A673 (cell line): ENCODE measurements around the gene BTRC. TPM values are rescaled to one million over a fixed set of nuclear protein-coding genes. Genes with fewer than 3 reads are reported as not detected.

Experiments
- BruUV-seq: library from RNA; stranded (reverse); fragments of 400-500 nt; replicated peaks from 2 replicates; lab custom pipeline; 2021; lab: Mats Ljungman, UMichigan
- CTCF ChIA-PET: fragments of 300-600 bp; sonication (Branson Sonifier 250); formaldehyde crosslinking; loops from one replicate; lab custom pipeline; 2022; ENCODE audit warnings: antibody characterized with exemption; lab: Charles Lee
- POLR2A ChIA-PET: fragments of 300-600 bp; sonication (Branson Sonifier 250); formaldehyde crosslinking; loops from one replicate; lab custom pipeline; 2022; ENCODE audit warnings: antibody characterized with exemption; ENCODE audit not compliant: low non-redundant PET; lab: Charles Lee
- DNase-seq: peaks from one replicate; pipeline ENCODE4 v3.0.0-alpha.2; 2015; ENCODE audit warnings: low spot score
- H3K27ac ChIP-seq: fragments of 200-600 bp; sonication (generic); 2 replicates; pipeline ENCODE4 v1.5.1; 2016; ENCODE audit warnings: mixed run types, low read depth, mild to moderate bottlenecking, mixed read lengths, antibody characterized with exemption, low read length; ENCODE audit not compliant: poor library complexity, severe bottlenecking
- H3K27me3 ChIP-seq: fragments of 200-600 bp; sonication (generic); replicated peaks from 2 replicates; pipeline ENCODE4 v1.6.1; 2017; ENCODE audit warnings: mixed run types, low read depth, mild to moderate bottlenecking, mixed read lengths, antibody characterized with exemption, low read length; ENCODE audit not compliant: insufficient read depth, poor library complexity
- H3K36me3 ChIP-seq: fragments of 200-600 bp; sonication (generic); 2 replicates; pipeline ENCODE4 v1.6.1; 2016; ENCODE audit warnings: mixed run types, mild to moderate bottlenecking, mixed read lengths, antibody characterized with exemption, low read length; ENCODE audit not compliant: insufficient read depth, poor library complexity, severe bottlenecking
- H3K4me1 ChIP-seq: fragments of 200-600 bp; sonication (generic); 2 replicates; pipeline ENCODE4 v1.6.1; 2017; ENCODE audit warnings: mixed run types, mild to moderate bottlenecking, mixed read lengths, antibody characterized with exemption, low read length; ENCODE audit not compliant: insufficient read depth, poor library complexity, severe bottlenecking
- H3K4me3 ChIP-seq: fragments of 200-600 bp; sonication (generic); 2 replicates; pipeline ENCODE4 v1.5.1; 2016; ENCODE audit warnings: low read depth, mixed run types, mild to moderate bottlenecking, mixed read lengths, low read length; ENCODE audit not compliant: poor library complexity, severe bottlenecking
- H3K9me3 ChIP-seq: fragments of 200-600 bp; sonication (generic); 2 replicates; pipeline ENCODE4 v1.6.1; 2016; ENCODE audit warnings: mixed run types, low read depth, mild to moderate bottlenecking, mixed read lengths, antibody characterized with exemption, low read length; ENCODE audit not compliant: poor library complexity, severe bottlenecking
- EZH2 ChIP-seq: fragments of 200-600 bp; sonication (generic); IDR thresholded peaks from 2 replicates; pipeline ENCODE4 v1.6.1; 2017; ENCODE audit warnings: borderline replicate concordance, low read depth, mild to moderate bottlenecking, mixed read lengths, antibody characterized with exemption, low read length; ENCODE audit not compliant: poor library complexity, severe bottlenecking
- intact Hi-C: fragments of 100-400 bp; cut with micrococcal nuclease; formaldehyde crosslinking; loops from one replicate; pipeline ENCODE4 v1.10.0; 2022; ENCODE audit not compliant: unreplicated experiment
- total RNA-seq: library from RNA; stranded (reverse); gene quantifications from 2 replicates; pipeline ENCODE4 v1.2.3, GENCODE V29; 2021
- TF ChIP-seq, protein P1 (sequence below): fragments of 300-800, 200-600 bp; sonication (generic); conservative IDR thresholded peaks from 2 replicates; pipeline ENCODE4 v1.5.1; 2017; ENCODE audit warnings: low read depth, mild to moderate bottlenecking, antibody characterized with exemption, low read length, moderate library complexity, mixed read lengths

The BTRC gene
- total RNA-seq, 1 experiment from 2014 or later, result 22.6 TPM

DNA sequence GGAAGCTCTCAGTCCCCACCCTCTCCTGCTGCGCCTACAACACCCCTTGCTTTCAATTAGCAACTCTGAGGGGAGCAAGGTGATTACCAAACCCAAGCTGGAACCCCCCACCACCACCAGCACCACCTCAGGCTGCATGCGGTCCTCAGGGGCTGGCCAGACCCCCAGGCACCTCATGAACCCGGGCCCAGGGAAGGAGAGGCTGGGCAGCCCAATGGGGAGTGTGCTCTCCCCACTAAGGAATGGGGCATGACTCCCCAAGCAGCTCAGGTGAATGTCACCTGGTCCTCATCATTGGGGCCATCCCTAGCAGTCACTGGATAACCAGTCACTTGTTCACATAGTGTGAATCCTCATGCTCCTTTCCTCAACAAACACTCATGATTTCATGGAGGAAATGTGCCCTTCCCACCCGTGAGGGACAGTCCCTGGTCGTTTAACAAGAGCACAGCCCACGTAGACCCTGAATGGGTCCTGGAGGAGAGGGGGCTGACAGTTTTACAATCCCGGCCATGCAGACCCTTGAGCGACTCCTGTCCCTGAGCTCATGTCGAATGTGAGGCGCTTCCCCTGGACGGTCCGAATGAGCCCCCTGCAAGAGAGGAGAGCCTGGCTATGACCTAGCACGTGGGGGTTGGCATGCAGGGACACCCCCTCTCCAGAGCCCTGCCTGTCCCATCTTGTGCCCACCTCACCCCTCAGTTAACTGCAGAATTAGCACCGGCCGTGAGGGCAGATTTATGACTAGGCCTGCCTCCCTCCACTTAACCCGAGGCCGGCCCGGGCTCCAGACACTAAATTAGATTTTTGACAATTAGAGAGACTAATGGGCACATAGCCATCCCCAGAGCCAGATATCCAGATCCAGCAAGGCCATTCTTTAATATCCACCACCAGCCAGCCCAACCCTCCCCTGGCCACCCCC, 205.0 kb downstream of the BTRC start:
- Histone ChIP-seq H3K4me3 (no peak overlapping the region), H3K36me3 (no peaks in the 10 kb centered on the region), H3K27me3 (no peaks in the 10 kb centered on the region), H3K27ac (no peak overlapping the region), H3K9me3 (no peaks in the 10 kb centered on the region), H3K4me1 (no peaks in the 10 kb centered on the region)
- CTCF ChIA-PET, result no interaction called here
- POLR2A ChIA-PET, result no interaction called here
- DNase-seq, result no peak
- no peak for TF ChIP-seq EZH2
- TF ChIP-seq, protein P1, sequence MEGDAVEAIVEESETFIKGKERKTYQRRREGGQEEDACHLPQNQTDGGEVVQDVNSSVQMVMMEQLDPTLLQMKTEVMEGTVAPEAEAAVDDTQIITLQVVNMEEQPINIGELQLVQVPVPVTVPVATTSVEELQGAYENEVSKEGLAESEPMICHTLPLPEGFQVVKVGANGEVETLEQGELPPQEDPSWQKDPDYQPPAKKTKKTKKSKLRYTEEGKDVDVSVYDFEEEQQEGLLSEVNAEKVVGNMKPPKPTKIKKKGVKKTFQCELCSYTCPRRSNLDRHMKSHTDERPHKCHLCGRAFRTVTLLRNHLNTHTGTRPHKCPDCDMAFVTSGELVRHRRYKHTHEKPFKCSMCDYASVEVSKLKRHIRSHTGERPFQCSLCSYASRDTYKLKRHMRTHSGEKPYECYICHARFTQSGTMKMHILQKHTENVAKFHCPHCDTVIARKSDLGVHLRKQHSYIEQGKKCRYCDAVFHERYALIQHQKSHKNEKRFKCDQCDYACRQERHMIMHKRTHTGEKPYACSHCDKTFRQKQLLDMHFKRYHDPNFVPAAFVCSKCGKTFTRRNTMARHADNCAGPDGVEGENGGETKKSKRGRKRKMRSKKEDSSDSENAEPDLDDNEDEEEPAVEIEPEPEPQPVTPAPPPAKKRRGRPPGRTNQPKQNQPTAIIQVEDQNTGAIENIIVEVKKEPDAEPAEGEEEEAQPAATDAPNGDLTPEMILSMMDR, result no peak
- intact Hi-C loops, result no loop called here
- no TSS peak for BruUV-seq

DNA sequence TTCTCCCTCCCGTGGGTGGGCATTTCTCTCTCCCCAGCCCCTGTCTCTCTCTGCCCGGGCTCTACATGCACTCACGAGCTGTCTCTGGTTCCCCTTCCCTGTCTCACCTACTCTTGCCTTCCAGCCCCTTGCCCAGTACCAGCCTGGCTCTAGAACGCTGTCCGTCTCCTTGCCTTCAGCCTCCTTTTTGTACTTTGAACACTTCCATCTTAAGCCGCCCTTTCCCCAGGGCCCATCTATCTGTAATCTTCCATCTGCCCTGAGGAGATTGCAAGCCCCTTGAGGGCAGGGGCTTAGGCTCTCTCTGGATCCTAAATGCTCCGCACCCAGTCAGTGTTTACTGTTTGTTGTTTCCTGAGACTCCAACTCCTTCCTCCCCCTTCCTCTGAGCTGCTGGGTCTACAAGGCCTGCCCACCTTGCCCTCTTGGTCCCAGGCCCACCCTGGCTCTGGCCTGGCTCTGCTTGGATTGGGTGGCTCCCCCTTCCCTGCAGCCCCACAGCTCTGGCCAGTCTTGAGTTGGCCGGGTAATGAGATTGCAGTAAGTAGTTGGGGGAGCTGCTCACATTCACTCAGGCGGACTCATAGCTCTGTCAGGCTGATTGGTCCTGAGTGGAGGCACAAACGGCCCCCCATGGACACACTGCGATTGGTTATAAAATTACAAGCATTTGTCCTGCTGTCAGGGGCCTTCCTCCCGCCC, 205.8 kb downstream of the BTRC start:
- Histone ChIP-seq H3K36me3 (no peaks in the 10 kb centered on the region), H3K27ac (no peak overlapping the region), H3K4me3 (no peak overlapping the region), H3K9me3 (no peaks in the 10 kb centered on the region), H3K27me3 (no peaks in the 10 kb centered on the region), H3K4me1 (no peaks in the 10 kb centered on the region)
- POLR2A ChIA-PET, result no interaction called here
- DNase-seq, result no peak
- BruUV-seq, result no TSS peak
- intact Hi-C loops, result no loop called here
- TF ChIP-seq EZH2, result no peak
- TF ChIP-seq, protein P1, result no peak
- CTCF ChIA-PET, result no interaction called here

DNA sequence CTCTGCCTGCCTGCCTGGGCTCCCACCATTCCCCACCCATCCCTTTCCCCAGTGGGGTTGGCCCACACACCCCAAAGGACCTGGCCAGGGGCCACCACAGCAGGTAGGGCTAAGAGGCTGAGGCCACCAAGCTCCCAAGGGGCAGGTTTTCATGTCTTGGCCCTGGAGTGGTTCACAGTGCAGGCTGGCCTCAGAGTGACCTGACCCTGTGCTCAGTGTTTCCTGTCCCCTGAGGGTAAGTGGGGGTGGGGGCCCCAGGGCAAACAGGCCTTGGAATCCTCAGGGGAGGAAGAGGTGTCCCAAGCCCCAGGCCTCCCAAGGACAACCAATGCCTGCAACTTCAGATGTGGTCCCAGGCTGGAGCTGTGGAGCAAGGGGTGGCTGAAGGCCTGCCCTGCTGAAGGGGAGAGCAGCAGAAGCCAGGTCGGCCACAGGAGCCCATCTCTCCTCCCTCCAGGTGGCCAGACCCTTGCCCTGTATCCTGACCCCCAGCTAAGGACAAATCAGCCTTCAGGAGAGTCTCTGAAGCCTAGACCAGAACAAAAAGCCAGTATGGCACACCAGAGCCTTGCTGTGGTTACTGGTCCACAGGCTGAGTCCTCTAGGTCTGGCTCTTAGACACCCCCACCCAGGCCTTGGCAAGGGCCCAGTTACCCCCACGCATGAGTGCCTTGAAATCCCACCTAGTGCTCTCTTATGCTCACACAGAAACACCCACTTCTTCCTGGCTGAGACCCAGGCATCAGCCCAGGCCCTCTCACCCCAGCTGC, 206.5 kb downstream of the BTRC start:
- TF ChIP-seq, protein P1, result no peak
- TF ChIP-seq EZH2, result no peak
- intact Hi-C loops, result no loop called here
- H3K9me3 ChIP-seq, result no peaks in the 10 kb centered on the region
- H3K27me3 ChIP-seq, result no peaks in the 10 kb centered on the region
- CTCF ChIA-PET, result no interaction called here
- no peak for DNase-seq
- POLR2A ChIA-PET, result no interaction called here
- no peaks in the 10 kb centered on the region for H3K36me3 ChIP-seq
- no peak overlapping the region for H3K27ac ChIP-seq
- H3K4me3 ChIP-seq, result no peak overlapping the region
- no TSS peak for BruUV-seq
- no peaks in the 10 kb centered on the region for H3K4me1 ChIP-seq
